Measurements from ENCODE around the gene PIK3CD. TPM values are rescaled to one million over a fixed set of nuclear protein-coding genes. Genes with fewer than 3 reads are reported as not detected.

The PIK3CD gene
- total and polyA plus RNA-seq, 10 of the 15 experiments (the other 5 are each of a cell fraction or from before 2014, with no cell fraction given) = 7.0 to 101 (median 51.1) TPM

- TF ChIP-seq RELB (IDR thresholded peaks at IDR 0.05; ENCODE audit: low read depth) (peak; percentile 95), SREBF1 (IDR thresholded peaks at IDR 0.05; ENCODE audit: low read length) (no peak), CBX3 (IDR thresholded peaks at IDR 0.05; ENCODE audit: borderline replicate concordance, low read depth) (no peak), MTA3 (IDR thresholded peaks at IDR 0.05; ENCODE audit: borderline replicate concordance, low read length) (no peak), NKRF (conservative IDR thresholded peaks at IDR 0.05) (peak; percentile 22; the same call in 1 of the 2 replicates), GATAD2B (conservative IDR thresholded peaks at IDR 0.05; ENCODE audit: low read depth) (peak; percentile 53; the same call in 1 of the 2 replicates)
Measured at GRCh38 chr1:9626201-9626608, 25.3 kb upstream of the PIK3CD start (continued).
